CD14-positive monocyte (primary cell): ENCODE data around the gene NUDCD3. TPM values are rescaled to one million over a fixed set of nuclear protein-coding genes. Genes with fewer than 3 reads are reported as not detected.

Source experiments
- DNase-seq, 3 donors: peaks; one replicate each; pipeline ENCODE4 v3.0.0-alpha.2; 2011 to 2022
- H2AFZ ChIP-seq: 2 replicates; pipeline ENCODE4 v1.6.0; 2012; ENCODE audit warnings: mild to moderate bottlenecking, low read depth, low read length, inconsistent platforms; ENCODE audit not compliant: insufficient read depth, poor library complexity, severe bottlenecking
- H3K27ac ChIP-seq, 2 donors: 1 replicate in 1 of 2; 2 replicates in 1 of 2; pipeline ENCODE4 v1.5.1; 2012 to 2013; ENCODE audit warnings: low read length in 2 of 2, control low read depth in 1 of 2, inconsistent platforms in 1 of 2, low read depth in 1 of 2, mild to moderate bottlenecking in 1 of 2
- H3K27me3 ChIP-seq, 2 donors: one replicate each; pipeline versions ENCODE4 v1.6.0 to v1.6.1; 2011 to 2013; ENCODE audit warnings: low read length in 2 of 2; ENCODE audit not compliant: control insufficient read depth in 2 of 2, insufficient read depth in 2 of 2
- H3K36me3 ChIP-seq, 2 donors: replicated peaks in 1 of 2; 1 replicate in 1 of 2; 2 replicates in 1 of 2; pipeline versions ENCODE4 v1.5.1 to v1.6.1; 2012 to 2013; ENCODE audit warnings: low read length in 2 of 2, control low read depth in 1 of 2, inconsistent platforms in 1 of 2, mild to moderate bottlenecking in 1 of 2; ENCODE audit not compliant: insufficient read depth in 2 of 2, control insufficient read depth in 1 of 2
- H3K4me1 ChIP-seq, 2 donors: 1 replicate in 1 of 2; 2 replicates in 1 of 2; pipeline versions ENCODE4 v1.5.1 to v1.6.1; 2012 to 2013; ENCODE audit warnings: low read length in 2 of 2, control low read depth in 1 of 2, inconsistent platforms in 1 of 2, mild to moderate bottlenecking in 1 of 2, moderate library complexity in 1 of 2; ENCODE audit not compliant: insufficient read depth in 2 of 2, control insufficient read depth in 1 of 2
- H3K4me2 ChIP-seq: replicated peaks from 2 replicates; pipeline ENCODE3; 2012; ENCODE audit warnings: low read length, moderate library complexity, mild to moderate bottlenecking; ENCODE audit not compliant: poor library complexity, severe bottlenecking; ENCODE audit errors: extremely low read depth
- H3K4me3 ChIP-seq, 3 experiments: fragments of 200-600 bp in 1 of 3; sonication (generic) in 1 of 3; replicated peaks in 1 of 3; 1 replicate in 2 of 3; 2 replicates in 1 of 3; pipeline ENCODE4 v1.5.1; 2011 to 2013; ENCODE audit warnings: low read length in 3 of 3, mild to moderate bottlenecking in 3 of 3, control low read depth in 2 of 3, low read depth in 2 of 3, inconsistent platforms in 1 of 3, moderate library complexity in 1 of 3
- H3K79me2 ChIP-seq: 2 replicates; pipeline ENCODE4 v1.6.0; 2012; ENCODE audit warnings: mild to moderate bottlenecking, control low read depth, inconsistent platforms, low read length, moderate library complexity; ENCODE audit not compliant: insufficient read depth
- H3K9ac ChIP-seq: 2 replicates; pipeline ENCODE4 v1.6.0; 2017; ENCODE audit warnings: low read length, mild to moderate bottlenecking; ENCODE audit not compliant: insufficient read depth, poor library complexity, severe bottlenecking
- H3K9me3 ChIP-seq, 2 donors: replicated peaks in 1 of 2; 1 replicate in 1 of 2; 2 replicates in 1 of 2; pipeline versions ENCODE4 v1.5.1 to v1.6.1; 2012 to 2013; ENCODE audit warnings: low read length in 2 of 2, control low read depth in 1 of 2; ENCODE audit not compliant: control insufficient read depth in 1 of 2, insufficient read depth in 1 of 2
- H4K20me1 ChIP-seq: 2 replicates; pipeline ENCODE4 v1.6.0; 2012; ENCODE audit warnings: mild to moderate bottlenecking, low read length, control low read depth, moderate library complexity; ENCODE audit not compliant: insufficient read depth
- H3K27ac Mint-ChIP-seq, 7 donors: one replicate each; pipeline ENCODE4 v1.8.0; 2020; ENCODE audit warnings: mild to moderate bottlenecking in 7 of 7, mixed read lengths in 7 of 7, moderate library complexity in 6 of 7, inconsistent platforms in 2 of 7
- H3K27me3 Mint-ChIP-seq, 3 donors: one replicate each; pipeline ENCODE4 v1.8.0; 2021 to 2022; ENCODE audit warnings: low read depth in 3 of 3, mild to moderate bottlenecking in 3 of 3, mixed read lengths in 3 of 3, moderate library complexity in 3 of 3, inconsistent platforms in 1 of 3
- H3K36me3 Mint-ChIP-seq, 2 donors: one replicate each; pipeline ENCODE4 v1.8.0; 2020; ENCODE audit warnings: mixed read lengths in 2 of 2, inconsistent platforms in 1 of 2, mild to moderate bottlenecking in 1 of 2
- H3K4me1 Mint-ChIP-seq: one replicate; pipeline ENCODE4 v1.8.0; 2020; ENCODE audit warnings: mild to moderate bottlenecking, mixed read lengths
- H3K4me3 Mint-ChIP-seq, 2 donors: one replicate each; pipeline ENCODE4 v1.8.0; 2020; ENCODE audit warnings: mild to moderate bottlenecking in 2 of 2, mixed read lengths in 2 of 2, moderate library complexity in 1 of 2
- H3K9me3 Mint-ChIP-seq, 7 donors: one replicate each; pipeline ENCODE4 v1.8.0; 2020 to 2022; ENCODE audit warnings: mixed read lengths in 7 of 7, mild to moderate bottlenecking in 6 of 7, moderate library complexity in 6 of 7, inconsistent platforms in 2 of 7
- CTCF ChIP-seq: fragments of 200-600 bp; IDR thresholded peaks from one replicate; pipeline ENCODE4 v1.8.0; 2022; ENCODE audit warnings: antibody characterized with exemption, mild to moderate bottlenecking
- WGBS: methylation state at CpG from one replicate; pipeline ENCODE4 v1.1.5; 2013; ENCODE audit warnings: missing lambda C conversion rate; ENCODE audit not compliant: insufficient coverage; 5-methylcytosine and 5-hydroxymethylcytosine counted together
- intact Hi-C, 2 donors: fragments of 100-400 bp; cut with micrococcal nuclease; formaldehyde crosslinking; loops; one replicate each; pipeline versions ENCODE4 v1.15.0 to v1.15.1; 2023
- polyA plus RNA-seq, 3 donors: library from polyadenylated mRNA; depleted of rRNA in 1 of 3; unstranded in 2 of 3; stranded (reverse) in 1 of 3; fragments of 300-500 nt in 2 of 3; fragments of >200 nt in 1 of 3; fragmentation: Illumina TruSeq in 2 of 3; gene quantifications; 1 replicate in 2 of 3; 2 replicates in 1 of 3; pipeline ENCODE4 v1.2.3, GENCODE V29; 2012 to 2021

Gene NUDCD3
- polyA plus RNA-seq, 3 donors, result 13.6 to 26.5 (median 21.6) TPM

GRCh38 chr7:44473295-44473694 is 17.2 kb downstream of the NUDCD3 start:
- peaks cover 6% of the 10 kb centered on the region for H3K4me1 Mint-ChIP-seq
- intact Hi-C loops, result no loop called here
- Histone ChIP-seq H3K27ac (no peak overlapping the region), H3K36me3 (peaks cover 41 to 88% of the 10 kb centered on the region in 2 donors), H3K4me2 (no peak overlapping the region), H4K20me1 (peaks cover 45% of the 10 kb centered on the region), H3K4me3 (no peak overlapping the region), H3K79me2 (peaks cover 64% of the 10 kb centered on the region), H3K27me3 (no peaks in the 10 kb centered on the region), H3K9ac (no peak overlapping the region), H3K4me1 (no peaks in the 10 kb centered on the region), H2AFZ (no peak overlapping the region), H3K9me3 (no peaks in the 10 kb centered on the region)
- TF ChIP-seq CTCF, result no peak
- H3K27me3 Mint-ChIP-seq, result no peaks in the 10 kb centered on the region
- H3K9me3 Mint-ChIP-seq, result no peaks in the 10 kb centered on the region
- WGBS, result no CpG with 5 or more reads among the region's 3 CpGs
- H3K27ac Mint-ChIP-seq, result no peak overlapping the region
- H3K4me3 Mint-ChIP-seq, result no peak overlapping the region
- H3K36me3 Mint-ChIP-seq, result peaks cover 58 to 82% of the 10 kb centered on the region in 2 donors
- no peak for DNase-seq

- no peak overlapping the region for H3K27ac Mint-ChIP-seq
- no peak overlapping the region for H3K4me3 Mint-ChIP-seq
- H3K4me3 ChIP-seq, result no peak overlapping the region
- peaks cover 43 to 88% of the 10 kb centered on the region in 2 donors for H3K36me3 ChIP-seq
- H4K20me1 ChIP-seq, result peaks cover 45% of the 10 kb centered on the region
- H3K4me1 Mint-ChIP-seq, result peaks cover 6% of the 10 kb centered on the region
- WGBS, result 89% methylated on average over 3 of the region's 3 CpGs
- intact Hi-C loops, result no loop called here
- no peak overlapping the region for H3K27ac ChIP-seq
- no peaks in the 10 kb centered on the region for H3K27me3 Mint-ChIP-seq
- no peak overlapping the region for H2AFZ ChIP-seq
- H3K4me2 ChIP-seq, result no peak overlapping the region
- peaks cover 60% of the 10 kb centered on the region for H3K79me2 ChIP-seq
- no peak for DNase-seq
- no peaks in the 10 kb centered on the region for H3K9me3 Mint-ChIP-seq
- H3K27me3 ChIP-seq, result no peaks in the 10 kb centered on the region
- no peak overlapping the region for H3K9ac ChIP-seq
- H3K4me1 ChIP-seq, result no peaks in the 10 kb centered on the region
- peaks cover 60 to 82% of the 10 kb centered on the region in 2 donors for H3K36me3 Mint-ChIP-seq
- TF ChIP-seq CTCF, result no peak
- no peaks in the 10 kb centered on the region for H3K9me3 ChIP-seq
These were observed 17.6 kb downstream of the NUDCD3 start for GRCh38 chr7:44472843-44473242.
